ENCODE data around the gene ARHGAP15.

The ARHGAP15 gene

DNA sequence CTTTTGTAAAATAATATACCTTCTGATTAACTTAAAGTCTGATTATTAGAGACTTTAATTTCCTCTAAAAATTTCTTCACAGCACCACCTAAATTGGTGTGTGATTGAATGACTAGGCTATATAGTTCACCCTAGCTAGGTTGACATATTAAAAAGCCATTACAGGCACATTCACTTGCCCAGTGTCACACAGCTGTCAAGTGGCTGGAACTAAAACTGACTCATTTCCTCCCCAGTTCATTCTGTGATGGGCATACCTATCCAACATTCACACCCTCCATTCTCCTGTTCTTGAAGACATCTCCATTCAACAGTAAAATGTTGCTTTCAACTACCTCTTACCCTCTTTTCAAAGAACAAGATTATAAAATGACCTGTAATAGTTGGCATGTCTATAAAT, 334.5 kb downstream of the ARHGAP15 start:
- no peak for TF ChIP-seq CTCF (IDR thresholded peaks at IDR 0.05)
- no peak overlapping the region for H3K4me3 ChIP-seq
- H3K27ac ChIP-seq, result peak overlapping the region; percentile 13 to 60
- no peak for DNase-seq (ENCODE audit: low spot score)

- H3K27ac ChIP-seq, result no peak overlapping the region
- DNase-seq (ENCODE audit: low spot score), result no peak
- TF ChIP-seq CTCF (IDR thresholded peaks at IDR 0.05), result no peak
- no peak overlapping the region for H3K4me3 ChIP-seq
Observed at GRCh38 chr2:143466391-143466790, 337.2 kb downstream of the ARHGAP15 start.

GRCh38 chr2:143467011-143467410, 337.8 kb downstream of the ARHGAP15 start:
- no peak for TF ChIP-seq CTCF (IDR thresholded peaks at IDR 0.05)
- H3K27ac ChIP-seq, result no peak overlapping the region
- no peak for DNase-seq (ENCODE audit: low spot score)
- H3K4me3 ChIP-seq, result no peak overlapping the region

- Histone ChIP-seq H3K4me3 (no peak overlapping the region), H3K27ac (no peak overlapping the region)
- no peak for TF ChIP-seq CTCF (IDR thresholded peaks at IDR 0.05)
- DNase-seq (ENCODE audit: low spot score), result no peak
Observed at GRCh38 chr2:143468341-143468888, 339.2 kb downstream of the ARHGAP15 start.

DNA sequence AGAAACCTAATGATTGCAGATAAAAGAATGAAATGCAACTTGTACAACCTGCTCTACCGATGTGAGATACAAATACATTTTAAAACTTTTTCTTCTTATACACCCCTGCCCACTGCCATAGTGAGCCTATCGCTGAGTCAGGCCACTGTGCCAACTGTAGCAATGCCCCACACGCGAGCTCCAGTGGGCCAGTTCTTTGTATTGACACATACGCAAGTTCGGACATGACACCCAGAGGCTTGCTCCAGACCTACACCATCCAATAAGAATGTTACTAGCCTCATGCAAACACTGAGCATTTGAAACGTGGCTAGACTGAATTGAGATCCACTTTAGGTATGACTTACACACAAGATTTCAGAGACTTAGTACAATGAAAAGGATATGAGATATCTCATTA, 340.1 kb downstream of the ARHGAP15 start:
- DNase-seq (ENCODE audit: low spot score), result no peak
- no peak overlapping the region for H3K4me3 ChIP-seq
- no peak overlapping the region for H3K27ac ChIP-seq
- no peak for TF ChIP-seq CTCF (IDR thresholded peaks at IDR 0.05)

DNA sequence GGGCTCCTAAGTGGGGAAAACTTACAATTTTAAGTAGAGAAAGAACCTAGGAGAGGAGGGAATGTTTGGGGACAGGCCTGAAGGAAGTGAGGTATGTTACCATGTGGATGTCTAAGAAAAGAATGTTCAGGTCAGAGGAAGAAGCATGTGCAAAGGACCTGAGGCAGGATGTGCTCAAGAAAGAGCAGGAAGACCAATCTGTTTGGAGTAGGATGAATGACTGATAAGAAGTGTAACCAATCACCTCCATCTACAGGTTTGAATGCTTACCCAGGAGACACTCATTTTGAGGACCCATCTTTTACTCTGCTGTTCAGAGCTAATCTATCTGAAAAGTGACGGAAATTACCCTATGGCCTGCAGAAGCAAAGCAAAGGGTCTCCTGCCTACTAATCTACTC, 342.3 kb downstream of the ARHGAP15 start:
- Histone ChIP-seq H3K4me3 (no peak overlapping the region), H3K27ac (no peak overlapping the region)
- TF ChIP-seq CTCF (IDR thresholded peaks at IDR 0.05), result no peak
- DNase-seq (ENCODE audit: low spot score), result no peak

DNA sequence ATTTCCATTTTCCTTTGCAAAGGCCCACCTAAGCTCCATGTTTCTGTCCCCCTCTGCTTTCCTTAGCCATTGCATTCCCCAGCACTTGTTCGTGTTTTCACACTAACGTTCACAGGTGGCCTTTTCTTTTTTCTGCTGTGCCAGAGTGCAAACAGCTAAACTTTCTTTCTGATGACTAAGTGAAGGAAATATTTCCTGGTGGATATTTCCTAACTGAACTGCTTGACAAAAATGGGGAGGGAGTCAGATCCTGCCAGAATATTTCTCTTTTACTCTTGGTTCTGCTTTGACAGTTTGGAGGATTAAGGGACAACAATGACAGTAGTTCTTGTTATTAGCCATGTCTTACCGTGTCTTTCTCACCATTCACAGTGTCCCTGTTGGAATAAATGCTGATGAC, 344.0 kb downstream of the ARHGAP15 start:
- H3K4me3 ChIP-seq, result no peak overlapping the region
- no peak for TF ChIP-seq CTCF (IDR thresholded peaks at IDR 0.05)
- peak overlapping the region; percentile 39 to 55 for H3K27ac ChIP-seq
- no peak for DNase-seq (ENCODE audit: low spot score)

All from coronary artery (tissue), 2 donors.